Right hindlimb (tissue), 1 donor: Measurements from ENCODE around the gene AQP5.
"Not testable (repeated sequence)": the region's sequence is repeated elsewhere in the genome, so short reads cannot be mapped to it uniquely, and the experiment has no call there.

ENCODE experiments used
- DNase-seq: peaks from one replicate; pipeline ENCODE4 v3.0.0-alpha.2; 2018

Gene AQP5

DNA sequence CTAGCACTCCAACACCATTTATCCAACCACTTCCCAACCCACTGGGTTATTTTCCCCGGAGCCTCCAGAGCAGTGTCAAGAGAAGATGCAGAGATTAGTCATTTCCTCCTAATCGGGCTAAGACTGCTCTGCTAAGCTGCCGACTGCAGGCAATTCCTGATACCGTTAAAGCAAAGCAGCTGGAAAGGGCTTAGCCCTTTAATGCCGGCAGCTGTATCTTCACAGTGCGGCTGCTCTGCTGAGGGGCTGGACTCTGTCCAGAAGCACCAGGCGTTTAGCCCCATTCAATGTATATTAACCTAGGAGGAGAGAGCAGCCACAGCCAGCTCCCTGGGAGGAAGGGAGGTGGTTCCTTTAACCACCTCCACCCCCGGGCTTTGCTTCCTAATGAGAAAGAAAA lies 22.2 kb downstream of the AQP5 start:
- peak; percentile 85 for DNase-seq

DNA sequence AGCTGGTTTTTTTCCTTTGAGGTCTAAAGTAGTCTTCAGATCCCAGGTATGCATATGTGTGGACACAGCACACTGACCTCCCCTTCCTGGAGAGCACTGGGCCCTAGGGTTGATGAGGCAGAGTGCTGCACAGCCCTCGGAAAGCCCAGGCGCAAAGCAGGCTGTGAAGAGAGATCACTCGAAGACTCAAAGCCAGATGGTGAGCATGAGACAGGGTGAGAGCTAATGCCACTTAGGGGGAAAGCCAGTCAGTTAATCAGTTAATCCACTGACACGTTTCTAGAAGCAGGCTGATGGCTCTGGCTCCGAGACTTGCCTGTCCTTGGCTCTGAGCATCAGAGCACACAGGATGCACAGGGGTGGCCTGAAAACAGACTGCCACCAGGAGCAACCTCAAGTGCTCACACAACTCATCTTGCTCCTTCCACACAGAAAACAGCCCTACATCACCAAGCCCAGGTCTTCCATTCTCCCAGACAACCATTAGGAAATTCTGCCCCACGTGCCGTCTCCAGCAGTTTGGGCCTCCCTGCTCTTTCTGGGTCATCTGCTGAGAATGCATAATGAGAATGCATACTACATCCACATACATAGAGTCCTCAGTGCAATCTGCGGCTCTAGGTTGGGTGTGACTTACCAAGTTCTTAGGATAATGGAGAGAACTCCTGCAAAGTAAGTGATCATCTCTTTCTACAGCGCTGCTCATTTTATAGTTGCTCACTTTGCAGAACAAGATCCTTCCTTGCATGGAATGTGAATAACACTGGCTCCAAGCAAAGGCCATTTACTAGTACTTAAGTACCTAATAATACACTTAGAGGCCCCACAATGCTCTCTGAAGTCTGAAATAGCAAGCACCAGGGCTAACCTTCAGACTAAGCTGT lies 23.0 kb downstream of the AQP5 start:
- DNase-seq = no peak

DNA sequence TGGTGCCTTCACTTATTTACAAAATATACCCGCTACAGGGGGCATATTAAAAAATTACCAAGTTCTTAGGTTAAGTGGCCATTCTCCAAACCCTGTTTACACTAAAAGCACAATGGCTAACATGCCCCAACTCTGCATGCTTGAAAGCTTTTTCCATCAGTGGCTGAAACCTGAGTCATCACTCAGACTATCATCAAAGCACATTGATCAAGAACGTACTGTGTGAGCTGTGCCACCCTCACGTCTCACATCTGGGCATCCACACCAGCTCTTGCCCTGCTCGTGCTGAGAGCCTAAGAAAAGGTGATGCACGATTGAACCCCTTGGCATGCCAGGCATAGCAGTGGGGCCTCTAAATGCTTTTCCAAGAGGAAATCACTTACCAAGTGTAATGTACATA lies 24.3 kb downstream of the AQP5 start:
- no peak for DNase-seq

DNA sequence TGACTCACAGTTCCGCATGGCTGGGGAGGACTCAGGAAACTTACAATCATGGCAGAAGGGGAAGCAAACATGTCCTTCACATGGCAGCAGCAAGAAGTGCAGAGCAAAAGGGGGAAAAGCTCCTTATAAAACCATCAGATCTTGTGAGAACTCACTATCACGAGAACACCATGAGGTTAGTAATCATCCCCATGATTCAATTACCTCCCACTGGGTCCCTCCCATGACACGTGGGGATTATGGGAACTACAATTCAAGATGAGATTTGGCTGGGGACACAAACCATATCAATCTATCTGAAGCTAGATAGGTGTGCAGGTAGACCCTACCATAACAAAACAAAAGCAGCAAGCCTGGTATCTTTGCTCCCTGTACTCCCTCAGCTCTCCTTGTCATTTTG lies 24.8 kb downstream of the AQP5 start:
- DNase-seq = not testable (repeated sequence)

DNA sequence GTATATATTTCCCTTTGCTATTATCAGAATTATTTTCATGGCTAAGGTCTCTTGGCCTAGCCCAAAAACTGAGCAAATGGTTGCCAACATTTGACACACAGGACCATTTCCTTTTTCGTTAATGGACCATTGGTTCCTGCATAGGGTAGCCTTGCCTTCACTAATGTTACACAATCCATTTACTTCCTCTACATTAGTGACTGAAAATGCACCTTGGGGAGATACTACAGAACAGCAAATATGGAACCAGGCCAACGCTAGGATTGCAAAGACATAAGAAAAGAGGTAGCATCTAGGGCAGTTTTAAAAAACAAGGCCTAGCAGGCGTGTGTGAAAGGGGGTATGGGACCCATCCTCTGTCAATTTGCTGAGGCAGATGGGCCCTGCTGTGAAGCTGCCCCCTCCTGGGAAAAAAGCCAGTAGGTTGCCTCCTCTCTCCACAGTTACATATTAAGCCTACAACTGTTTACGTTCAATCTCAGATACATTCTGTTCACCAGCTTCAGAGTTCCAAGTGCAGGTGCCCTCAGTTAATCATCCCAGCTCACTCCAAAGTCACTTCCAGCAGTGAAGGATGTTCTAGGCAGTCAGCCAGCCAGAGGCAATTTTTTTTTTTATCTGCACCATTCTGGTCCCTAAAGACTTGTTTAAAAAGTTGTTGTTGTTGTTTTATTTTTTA lies 26.1 kb downstream of the AQP5 start:
- DNase-seq = no peak

DNA sequence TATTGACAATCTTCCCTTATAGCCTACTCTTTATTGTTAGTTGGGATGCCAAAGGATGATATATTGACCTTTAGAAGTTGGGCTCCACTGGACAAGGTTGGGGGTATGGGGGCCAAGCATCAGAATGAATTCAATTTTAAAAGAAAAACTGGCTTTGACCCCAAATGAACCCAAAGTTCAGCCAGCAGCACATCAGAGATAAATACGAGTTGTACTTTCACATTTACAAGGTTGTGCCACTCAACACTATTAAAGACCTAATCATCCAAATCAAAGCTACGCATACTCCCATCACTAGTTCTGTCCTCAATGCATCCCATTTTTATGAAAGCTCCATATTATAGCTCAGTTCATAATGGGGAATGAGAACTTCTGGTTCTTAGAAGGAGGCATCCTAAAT lies 27.7 kb downstream of the AQP5 start:
- not testable (repeated sequence) for DNase-seq

DNA sequence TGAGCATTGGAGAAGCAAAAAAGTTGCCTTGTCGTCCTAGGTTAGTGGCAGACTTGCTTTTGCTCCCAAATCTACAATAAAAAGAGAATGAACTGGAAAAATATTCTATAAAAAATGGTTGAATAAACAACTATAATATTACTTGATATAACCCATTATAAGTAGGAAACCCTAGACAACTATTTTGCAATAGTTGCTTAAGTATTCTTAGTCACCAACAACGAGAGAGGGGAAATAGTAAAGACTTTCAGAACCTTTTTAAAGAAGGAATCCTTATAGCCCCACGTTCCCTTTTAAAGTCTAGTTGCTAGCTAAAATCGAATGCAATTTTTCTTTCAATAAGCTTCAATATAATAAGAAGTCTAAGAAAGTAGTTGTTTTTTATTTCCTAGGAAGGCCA lies 28.6 kb downstream of the AQP5 start:
- no peak for DNase-seq

DNA sequence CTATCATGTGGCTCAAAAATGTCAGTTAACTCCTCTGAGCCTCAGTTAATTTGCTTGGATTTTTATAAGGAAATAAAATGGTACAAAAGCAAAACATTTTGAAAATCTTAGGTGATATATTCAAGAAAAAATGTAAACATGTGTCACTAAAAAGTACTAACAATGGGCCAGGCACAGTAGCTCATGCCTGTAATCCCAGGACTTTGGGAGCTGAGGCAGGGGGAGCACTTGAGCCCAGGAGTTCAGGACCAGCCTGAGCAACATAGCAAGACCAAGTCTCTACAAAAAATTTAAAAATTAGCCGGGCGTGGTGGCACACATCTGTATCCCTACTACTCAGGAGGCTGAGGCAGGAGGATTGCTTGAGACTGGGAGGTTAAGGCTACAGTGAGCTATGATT lies 36.8 kb downstream of the AQP5 start:
- DNase-seq = no peak

DNA sequence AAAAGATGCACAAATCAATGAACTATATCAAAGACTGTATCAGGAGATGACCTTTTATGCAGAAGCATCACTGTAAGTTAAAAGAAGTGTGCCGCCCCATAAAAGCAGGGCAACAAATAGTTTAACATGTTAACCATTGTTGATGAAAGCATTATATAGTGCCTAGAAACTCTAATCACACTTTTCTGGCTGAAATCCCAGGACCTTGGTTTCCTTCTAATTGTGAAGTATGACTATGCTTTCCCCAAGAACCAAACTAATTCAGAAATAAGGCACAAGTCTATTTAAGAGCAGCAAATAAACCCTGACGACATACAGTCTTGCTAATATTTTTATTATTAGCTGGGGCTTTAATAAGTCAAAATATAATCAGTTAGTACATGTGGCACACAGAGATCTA lies 41.9 kb downstream of the AQP5 start:
- DNase-seq = no peak

DNA sequence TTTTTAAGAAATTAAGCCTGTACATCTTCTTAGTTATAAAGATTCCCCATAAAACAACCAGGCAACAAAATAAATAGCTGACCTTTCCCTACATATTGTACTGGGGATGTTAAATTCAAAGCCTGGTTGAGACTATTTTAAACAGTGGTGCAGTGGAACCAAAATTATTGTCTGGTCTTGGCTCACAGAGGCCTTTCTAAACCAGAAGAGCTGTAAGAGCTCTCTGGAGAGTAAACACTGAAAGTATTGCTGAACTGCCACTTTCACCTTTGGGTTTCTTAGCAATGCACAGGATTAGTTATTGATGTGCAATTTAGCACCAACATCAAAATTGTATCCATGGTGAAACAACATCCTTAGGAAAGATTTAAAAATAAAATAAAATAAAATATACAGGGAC lies 43.0 kb downstream of the AQP5 start:
- DNase-seq = no peak

DNA sequence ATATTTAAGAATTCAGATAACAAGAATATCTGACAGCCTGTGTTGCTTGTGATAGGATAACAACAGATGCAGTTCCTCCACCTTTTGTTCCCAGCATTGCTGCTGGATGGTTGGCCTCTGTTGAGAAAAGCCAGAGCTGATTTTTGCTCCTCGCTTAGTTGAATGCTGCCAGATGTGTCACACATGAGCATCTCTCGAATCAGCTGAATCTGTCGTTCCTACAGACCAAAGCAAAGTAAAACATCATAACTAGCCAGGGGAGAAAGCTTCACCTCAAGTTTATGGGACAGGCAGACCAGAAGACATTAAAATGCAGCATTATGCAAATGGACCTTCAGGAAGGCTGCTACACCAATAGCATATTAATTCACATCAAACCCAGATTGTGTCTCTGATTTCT lies 43.5 kb downstream of the AQP5 start:
- no peak for DNase-seq

DNA sequence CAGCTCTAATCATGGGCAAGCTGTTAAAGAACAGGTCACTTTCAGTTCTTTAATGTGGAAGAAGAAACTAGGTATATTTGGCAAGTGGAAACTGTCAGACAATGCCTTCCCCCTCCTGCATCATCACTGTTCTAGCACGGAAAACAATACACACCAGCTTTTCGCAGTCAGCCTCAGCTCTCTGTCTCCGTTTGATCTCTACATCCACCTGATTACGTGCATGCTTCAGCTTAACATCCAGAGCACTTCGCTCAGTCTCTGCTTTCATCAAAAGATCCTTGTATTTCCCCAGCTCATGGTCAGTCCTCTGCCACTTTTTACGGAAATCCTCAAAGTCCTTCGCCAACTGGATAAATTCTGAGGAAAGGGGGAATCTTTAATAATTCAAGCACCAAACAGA lies 44.6 kb downstream of the AQP5 start:
- DNase-seq = no peak

DNA sequence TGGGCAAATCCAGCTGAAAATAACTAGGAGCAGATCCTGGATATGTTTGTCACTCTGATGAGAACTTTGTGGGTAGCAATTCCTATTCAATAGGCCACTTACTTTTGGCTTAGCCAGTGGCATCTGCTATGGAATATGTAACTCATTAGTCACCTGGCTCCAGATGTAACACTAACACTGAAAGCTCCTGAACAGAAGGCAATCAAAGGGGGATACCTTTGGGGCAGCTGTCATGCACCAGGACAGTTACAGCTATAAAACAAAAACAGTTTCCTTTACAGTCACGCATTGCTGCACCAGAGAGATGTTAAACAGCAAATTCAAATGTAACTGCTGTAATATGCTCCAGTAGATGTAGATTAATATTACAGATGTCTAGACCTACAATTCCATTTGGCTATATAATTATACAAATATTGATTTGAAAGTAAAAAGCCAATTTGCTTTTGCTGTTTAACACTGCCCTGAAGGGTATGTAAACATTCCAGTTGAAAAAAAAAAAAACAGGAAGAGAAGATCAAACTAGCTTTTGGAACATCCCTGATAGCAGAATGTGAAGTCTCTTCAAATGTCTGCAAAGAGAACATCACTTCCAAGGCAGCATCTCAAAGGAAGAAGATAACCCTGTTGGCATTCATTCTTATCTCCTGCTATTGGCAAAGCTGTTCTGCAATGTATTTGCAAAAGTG lies 45.2 kb downstream of the AQP5 start:
- no peak for DNase-seq

DNA sequence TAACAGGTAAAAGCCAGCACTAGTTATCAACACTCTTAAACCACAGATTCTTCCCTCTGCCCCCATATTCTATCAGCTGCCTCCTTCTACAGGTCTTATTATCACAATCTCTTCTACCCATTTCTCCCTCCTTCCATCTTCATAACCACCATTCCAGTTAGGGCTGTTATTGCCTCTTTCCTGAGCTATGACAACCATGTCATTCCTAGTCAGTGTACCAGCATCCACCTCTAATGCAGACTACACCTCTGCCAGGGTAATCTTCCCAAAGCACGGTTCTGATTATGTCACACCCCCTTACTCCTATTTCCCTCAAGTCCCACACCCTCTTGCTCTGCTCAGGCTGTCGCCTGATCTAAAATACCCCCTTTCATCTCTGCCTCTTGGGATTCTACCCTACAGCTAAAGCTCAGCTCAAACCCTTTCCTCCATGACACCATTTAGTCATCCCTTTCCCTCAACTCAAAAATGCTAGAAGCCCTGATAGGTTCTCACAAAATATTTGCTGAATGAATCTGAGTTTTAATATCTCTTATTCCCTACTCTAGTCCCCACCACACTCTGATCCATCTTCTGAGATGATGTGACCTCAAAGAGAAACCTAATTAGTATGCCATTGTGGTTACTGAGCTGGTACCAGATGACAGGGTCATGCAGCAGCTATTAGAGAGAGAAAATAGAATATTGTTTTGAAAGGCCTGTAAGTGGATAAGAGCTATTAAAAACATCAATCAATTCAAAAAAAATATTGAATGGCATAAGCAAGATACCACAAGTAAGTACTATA lies 51.9 kb downstream of the AQP5 start:
- no peak for DNase-seq

DNA sequence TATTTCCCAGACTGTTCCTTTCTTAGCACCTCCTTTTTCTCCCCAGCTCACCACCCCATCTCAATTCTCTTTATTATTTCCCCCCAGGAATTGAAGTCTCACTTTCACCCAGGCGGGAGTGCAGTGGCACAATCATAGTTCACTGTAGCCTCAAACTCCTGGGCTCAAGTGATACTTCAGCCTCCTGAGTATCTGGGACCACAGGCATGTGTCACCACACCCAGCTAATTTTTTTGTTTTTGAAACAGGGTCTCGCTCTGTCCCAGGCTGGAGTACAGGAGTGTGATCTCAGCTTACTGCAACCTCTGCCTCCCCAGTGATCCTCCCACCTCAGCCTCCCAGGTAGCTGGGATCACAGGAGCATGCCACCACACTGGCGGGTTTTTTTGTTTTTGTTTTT lies 52.7 kb downstream of the AQP5 start:
- DNase-seq = no peak
